Stomach (tissue), 9 donors: Measurements from ENCODE around the gene BCL3. TPM values are rescaled to one million over a fixed set of nuclear protein-coding genes. Genes with fewer than 3 reads are reported as not detected.

Experiments used
- DNase-seq, 2 donors: peaks; one replicate each; pipeline versions ENCODE4 v3.0.0 to v3.0.0-alpha.2; 2013 to 2019
- H3K27ac ChIP-seq, 5 donors: fragments of 200-600 bp in 4 of 5; sonication (generic) in 4 of 5; one replicate each; pipeline ENCODE4 v1.5.1; 2013 to 2019; ENCODE audit warnings: mild to moderate bottlenecking in 1 of 5, moderate library complexity in 1 of 5
- H3K27me3 ChIP-seq, 3 donors: fragments of 200-600 bp; sonication (generic); one replicate each; pipeline ENCODE4 v1.5.1; 2017 to 2019; ENCODE audit warnings: mixed run types in 1 of 3
- H3K36me3 ChIP-seq, 4 donors: fragments of 200-600 bp; sonication (generic); 1 replicate in 3 of 4; 2 replicates in 1 of 4; pipeline ENCODE4 v1.5.1; 2016 to 2019
- H3K4me1 ChIP-seq, 4 donors: fragments of 200-600 bp; sonication (generic); one replicate each; pipeline ENCODE4 v1.5.1; 2016 to 2019
- H3K4me3 ChIP-seq, 4 donors: fragments of 200-600 bp; sonication (generic) in 3 of 4; one replicate each; pipeline ENCODE4 v1.5.1; 2016 to 2019; ENCODE audit warnings: mild to moderate bottlenecking in 1 of 4
- H3K9me3 ChIP-seq, 4 donors: fragments of 200-600 bp; sonication (generic); one replicate each; pipeline ENCODE4 v1.5.1; 2016 to 2019
- CTCF ChIP-seq, 7 experiments: fragments of 450-650 bp in 4 of 7; fragments of 200-600 bp in 3 of 7; sonication (generic) in 3 of 7; IDR thresholded peaks; one replicate each; pipeline ENCODE4 v1.5.1; 2016 to 2019; ENCODE audit warnings: antibody characterized with exemption in 7 of 7, control low read depth in 2 of 7, mild to moderate bottlenecking in 1 of 7
- EP300 ChIP-seq: sonication (generic); formaldehyde crosslinking; IDR thresholded peaks from one replicate; pipeline ENCODE4 v1.6.1; 2017; ENCODE audit warnings: antibody characterized with exemption
- POLR2A ChIP-seq, 4 donors: fragments of 450-650 bp; IDR thresholded peaks; one replicate each; pipeline ENCODE4 v1.6.1; 2016; ENCODE audit warnings: antibody characterized with exemption in 4 of 4, control low read depth in 2 of 4, mild to moderate bottlenecking in 1 of 4, moderate library complexity in 1 of 4
- POLR2AphosphoS5 ChIP-seq, 3 donors: sonication (generic); formaldehyde crosslinking; IDR thresholded peaks; one replicate each; pipeline ENCODE4 v1.6.1; 2016; ENCODE audit warnings: antibody characterized with exemption in 3 of 3
- whole genome bisulfite sequencing, 5 donors: extraction: QIAGEN DNeasy Blood & Tissue Kit in 3 of 5; methylation state at CpG; one replicate each; pipeline versions ENCODE4 v1.1.5 to v1.1.7; 2013 to 2018; 5-methylcytosine and 5-hydroxymethylcytosine counted together
- intact Hi-C: fragments of 100-400 bp; cut with DNase I; formaldehyde crosslinking; loops from one replicate; pipeline ENCODE4 v1.15.1; 2023; ENCODE audit warnings: low total_unique reads
- polyA plus RNA-seq, 3 donors: library from polyadenylated mRNA; stranded (reverse); fragments of 200-250 nt; gene quantifications; one replicate each; pipeline ENCODE4 v1.2.3, GENCODE V29; 2013
- total RNA-seq, 5 donors: library from RNA; depleted of rRNA; stranded (reverse); fragments of >200 nt; gene quantifications; one replicate each; pipeline versions ENCODE4 v1.1.0 to v1.2.3, GENCODE V29; 2014 to 2016
- donor health status: healthy with polysubstance abuse.
- donor health status: Bipolar disorder and iron deficiency.
- donor health status: healthy.

Gene BCL3
- total and polyA plus RNA-seq, 8 donors, result 4.4 to 322 (median 79.8) TPM

- Histone ChIP-seq H3K4me1 (peaks cover 8 to 31% (median 11%) of the 10 kb centered on the region in 4 donors), H3K9me3 (no peaks in the 10 kb centered on the region), H3K27me3 (peaks cover 0 to 10% (median 2%) of the 10 kb centered on the region in 3 donors), H3K27ac (no peak overlapping the region), H3K4me3 (no peak overlapping the region), H3K36me3 (peaks cover 0 to 22% (median 7%) of the 10 kb centered on the region in 4 donors)
- DNase-seq, result no peak
- WGBS, 5 donors, result 83 to 96% (median 88%) methylated on average over 5 of the region's 5 CpGs
- intact Hi-C loops, result no loop called here
- no peak for TF ChIP-seq EP300
- no peak for TF ChIP-seq CTCF (IDR thresholded peaks at IDR 0.05)
- no peak for TF ChIP-seq POLR2A (IDR thresholded peaks at IDR 0.05)
- no peak for TF ChIP-seq POLR2AphosphoS5 (IDR thresholded peaks at IDR 0.05)
These were observed 34.2 kb downstream of the BCL3 start for GRCh38 chr19:44782729-44783128.

- peaks cover 0 to 5% (median 0%) of the 10 kb centered on the region in 3 donors for H3K27me3 ChIP-seq
- 91 to 100% (median 96%) methylated on average over 4 of the region's 4 CpGs for WGBS, 5 donors
- DNase-seq, result no peak
- TF ChIP-seq CTCF (IDR thresholded peaks at IDR 0.05), result no peak
- TF ChIP-seq POLR2A (IDR thresholded peaks at IDR 0.05), result no peak
- TF ChIP-seq POLR2AphosphoS5 (IDR thresholded peaks at IDR 0.05), result no peak
- no peak for TF ChIP-seq EP300
- no peak overlapping the region for H3K4me3 ChIP-seq
- no peaks in the 10 kb centered on the region for H3K9me3 ChIP-seq
- peaks cover 0 to 22% (median 7%) of the 10 kb centered on the region in 4 donors for H3K36me3 ChIP-seq
- intact Hi-C loops, result no loop called here
- peaks cover 4 to 27% (median 9%) of the 10 kb centered on the region in 4 donors for H3K4me1 ChIP-seq
- H3K27ac ChIP-seq, result no peak overlapping the region
These were observed 35.0 kb downstream of the BCL3 start for GRCh38 chr19:44783545-44783944.

- Histone ChIP-seq H3K9me3 (no peaks in the 10 kb centered on the region), H3K27ac (no peak overlapping the region), H3K36me3 (peaks cover 0 to 35% (median 15%) of the 10 kb centered on the region in 4 donors), H3K27me3 (no peaks in the 10 kb centered on the region), H3K4me3 (no peak overlapping the region), H3K4me1 (peaks cover 4 to 19% (median 9%) of the 10 kb centered on the region in 4 donors)
- intact Hi-C loops, result no loop called here
- WGBS, 5 donors, result 70 to 82% (median 76%) methylated on average over 3 of the region's 3 CpGs
- TF ChIP-seq CTCF (IDR thresholded peaks at IDR 0.05) (no peak), POLR2A (IDR thresholded peaks at IDR 0.05) (no peak), EP300 (no peak), POLR2AphosphoS5 (IDR thresholded peaks at IDR 0.05) (no peak)
- no peak for DNase-seq
These were observed 36.8 kb downstream of the BCL3 start for GRCh38 chr19:44785271-44785670.

- Histone ChIP-seq H3K27ac (no peak overlapping the region), H3K4me1 (peaks cover 4 to 12% (median 9%) of the 10 kb centered on the region in 4 donors), H3K4me3 (no peak overlapping the region), H3K27me3 (no peaks in the 10 kb centered on the region), H3K36me3 (peaks cover 0 to 39% (median 17%) of the 10 kb centered on the region in 4 donors), H3K9me3 (no peaks in the 10 kb centered on the region)
- DNase-seq, result no peak
- TF ChIP-seq POLR2A (IDR thresholded peaks at IDR 0.05), result no peak
- no peak for TF ChIP-seq POLR2AphosphoS5 (IDR thresholded peaks at IDR 0.05)
- no peak for TF ChIP-seq CTCF (IDR thresholded peaks at IDR 0.05)
- TF ChIP-seq EP300, result no peak
- intact Hi-C loops, result no loop called here
- 89 to 93% (median 92%) methylated on average over 15 of the region's 15 CpGs for WGBS, 5 donors
These were observed 37.5 kb downstream of the BCL3 start for GRCh38 chr19:44785993-44786392.
